GM19438 (cell line): Measurements from ENCODE around the gene ZNF75A.
"Not testable (repeated sequence)": the region's sequence is repeated elsewhere in the genome, so short reads cannot be mapped to it uniquely, and the experiment has no call there.

ENCODE experiments used
- ATAC-seq: cut with Tn5 transposase; IDR thresholded peaks from one replicate; pipeline ENCODE4 v1.9.1; 2021; ENCODE audit warnings: low read depth; ENCODE audit not compliant: unreplicated experiment

The ZNF75A gene

DNA sequence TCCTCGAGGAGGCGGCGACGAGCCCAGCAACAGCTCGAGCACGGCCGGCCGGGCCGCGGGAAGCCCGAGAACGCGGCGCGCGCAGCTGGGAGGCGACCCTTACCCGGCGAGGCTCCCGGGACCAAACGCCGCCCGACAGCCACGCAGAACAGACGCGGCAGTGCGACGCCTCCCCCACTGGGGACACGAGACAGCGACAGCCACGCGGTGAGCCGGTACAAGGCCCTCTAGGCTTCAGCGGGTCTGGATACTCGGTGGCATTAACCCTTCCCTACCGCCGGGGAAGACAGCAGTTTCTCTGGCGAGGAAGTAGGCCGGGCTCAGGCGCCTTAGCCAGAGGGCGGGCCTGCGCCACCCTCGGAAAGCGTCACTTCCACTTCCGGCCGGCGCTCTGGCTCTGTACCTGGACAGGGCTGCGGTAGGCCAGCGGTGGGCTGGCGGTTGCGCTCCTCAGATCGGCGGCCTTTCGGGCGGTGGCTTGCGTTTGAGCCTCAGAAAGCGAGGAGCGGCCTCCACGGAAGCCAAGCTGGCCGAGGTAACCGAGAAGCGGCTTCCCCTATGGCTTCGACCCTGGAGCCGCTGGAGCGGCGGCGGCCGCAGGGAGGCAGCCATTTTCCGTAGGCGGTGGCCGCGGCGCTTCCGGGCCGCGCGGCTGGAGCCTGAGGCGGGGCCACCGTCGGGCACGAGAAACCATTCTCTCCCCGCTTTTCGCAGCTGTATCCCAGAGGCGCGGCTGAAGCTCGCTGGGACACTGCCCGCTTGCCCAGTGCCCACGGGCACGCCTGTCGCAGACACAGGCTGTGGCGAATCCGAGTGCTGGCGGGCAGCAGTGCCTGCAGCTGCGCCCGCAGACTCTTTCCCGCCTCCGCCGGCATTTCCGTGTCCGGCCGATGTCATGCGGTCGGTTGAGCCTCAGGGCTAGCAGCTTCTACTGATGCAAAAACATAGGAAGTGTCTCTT is at the start of gene ZNF75A, which contains the start of gene TIGD7:
Gene ZNF75A, plus strand, starts transcription at position 389 of the 960 bp plus-strand sequence. CDS start 2,932 bp downstream, outside the sequence.
Gene TIGD7, minus strand, starts transcription at position 322 of the 960 bp plus-strand sequence. CDS start 4,816 bp downstream, outside the sequence.
- peak; percentile 93 for ATAC-seq

DNA sequence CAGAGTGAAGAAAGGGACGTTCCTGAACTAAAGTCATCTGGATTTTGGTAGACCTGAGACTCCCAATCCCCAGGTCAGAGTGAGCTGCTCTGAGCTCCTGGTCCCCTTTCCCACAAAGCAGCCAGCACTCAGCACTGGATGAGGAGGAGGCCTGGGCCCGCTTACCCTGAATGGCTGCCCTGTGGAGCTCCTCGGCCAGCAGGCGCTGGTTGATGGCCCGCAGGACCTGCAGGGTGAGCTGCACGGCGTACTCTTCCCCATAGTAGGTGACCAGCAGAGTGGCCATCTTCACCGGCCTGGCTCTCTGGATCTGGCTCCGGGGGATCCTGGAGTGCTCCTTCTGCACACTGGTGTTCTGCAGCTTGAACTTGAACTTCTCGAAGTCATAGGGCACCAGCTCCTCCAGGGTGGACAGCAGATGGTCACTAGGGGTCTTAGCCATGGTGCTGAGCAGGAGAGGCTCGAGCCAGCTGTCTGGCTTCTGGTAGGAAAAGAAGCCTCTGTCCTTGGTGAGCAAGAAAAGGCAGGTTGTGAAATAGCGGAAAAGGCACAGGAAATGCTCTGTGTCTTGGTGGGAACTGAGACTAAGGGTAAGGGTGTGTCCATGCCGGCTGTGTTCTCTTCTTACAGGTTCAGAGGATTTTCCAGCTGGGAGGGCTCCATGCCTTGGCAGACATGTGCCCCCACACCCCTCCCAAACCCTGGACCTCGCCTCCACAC is 49.0 kb upstream of the ZNF75A start, which contains the start of gene MEFV:
Gene MEFV, minus strand, starts transcription at position 488 of the 720 bp plus-strand sequence. Its CDS starts 46 bp downstream, at position 442.
- no peak for ATAC-seq

DNA sequence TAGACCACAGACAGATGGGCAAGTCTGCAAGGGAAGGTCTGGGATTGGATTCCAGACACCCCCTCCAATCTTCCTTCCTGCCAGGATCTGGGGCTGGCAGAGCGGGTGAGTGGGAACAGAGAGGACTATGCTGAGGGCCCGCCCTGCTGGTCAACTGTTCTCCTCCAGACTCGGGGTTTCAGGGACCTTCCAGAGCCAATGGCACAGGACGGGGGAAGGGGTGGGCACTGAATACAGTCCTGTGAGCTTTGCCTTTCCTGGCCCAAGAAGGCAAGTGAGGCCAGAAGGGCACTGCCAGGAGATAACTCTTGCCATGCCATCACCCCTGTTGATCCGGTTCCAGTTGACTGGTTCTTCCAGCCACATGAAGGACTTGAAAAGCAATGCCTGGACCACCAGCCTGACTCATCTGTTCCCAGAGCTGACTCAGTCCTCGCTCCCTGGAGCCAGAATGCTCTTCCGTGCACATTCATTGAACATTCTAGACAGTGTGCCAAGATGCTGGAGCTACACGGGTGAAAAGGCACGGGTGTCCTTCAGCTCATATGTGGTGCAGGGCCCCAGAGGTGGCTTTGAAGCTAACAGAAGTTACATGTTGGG is 48.3 kb upstream of the ZNF75A start:
- no peak for ATAC-seq

DNA sequence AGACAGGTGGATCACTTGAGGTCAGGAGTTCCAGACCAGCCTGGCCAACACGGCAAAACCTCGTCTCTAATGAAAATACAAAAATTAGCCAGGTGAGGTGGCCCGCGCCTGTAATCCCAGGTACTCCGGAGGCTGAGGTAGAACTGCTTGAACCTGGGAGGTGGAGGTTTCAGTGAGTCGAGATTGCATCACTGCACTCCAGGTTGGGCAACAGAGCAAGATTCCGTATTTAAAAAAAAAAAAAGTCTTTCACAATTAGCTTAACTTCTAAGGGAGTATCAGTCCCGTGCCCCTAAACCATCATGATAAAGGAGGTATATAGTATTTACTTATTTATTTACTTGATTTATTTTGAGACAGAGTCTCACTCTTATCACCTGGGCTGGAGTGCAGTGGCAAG is 45.5 kb upstream of the ZNF75A start:
- ATAC-seq = no peak

DNA sequence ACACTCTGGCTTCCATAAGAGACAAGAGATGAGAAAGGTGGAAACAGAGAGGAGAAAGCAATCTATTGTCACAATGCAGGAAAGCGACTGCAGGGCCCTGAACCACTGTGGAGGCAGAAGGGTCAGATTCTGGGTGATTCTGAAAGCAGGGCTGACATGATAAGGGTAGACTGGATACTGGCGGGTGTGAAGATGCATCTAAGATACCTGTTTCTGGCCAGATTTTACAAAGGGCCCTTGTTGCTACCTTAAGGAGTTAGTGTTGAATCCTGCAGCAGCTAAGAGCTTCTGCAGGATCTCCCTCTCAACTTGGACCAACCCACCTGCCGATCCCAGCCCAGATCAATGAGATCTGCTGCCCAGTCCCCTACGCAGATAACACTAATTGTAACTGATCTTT is 42.8 kb upstream of the ZNF75A start:
- no peak for ATAC-seq

DNA sequence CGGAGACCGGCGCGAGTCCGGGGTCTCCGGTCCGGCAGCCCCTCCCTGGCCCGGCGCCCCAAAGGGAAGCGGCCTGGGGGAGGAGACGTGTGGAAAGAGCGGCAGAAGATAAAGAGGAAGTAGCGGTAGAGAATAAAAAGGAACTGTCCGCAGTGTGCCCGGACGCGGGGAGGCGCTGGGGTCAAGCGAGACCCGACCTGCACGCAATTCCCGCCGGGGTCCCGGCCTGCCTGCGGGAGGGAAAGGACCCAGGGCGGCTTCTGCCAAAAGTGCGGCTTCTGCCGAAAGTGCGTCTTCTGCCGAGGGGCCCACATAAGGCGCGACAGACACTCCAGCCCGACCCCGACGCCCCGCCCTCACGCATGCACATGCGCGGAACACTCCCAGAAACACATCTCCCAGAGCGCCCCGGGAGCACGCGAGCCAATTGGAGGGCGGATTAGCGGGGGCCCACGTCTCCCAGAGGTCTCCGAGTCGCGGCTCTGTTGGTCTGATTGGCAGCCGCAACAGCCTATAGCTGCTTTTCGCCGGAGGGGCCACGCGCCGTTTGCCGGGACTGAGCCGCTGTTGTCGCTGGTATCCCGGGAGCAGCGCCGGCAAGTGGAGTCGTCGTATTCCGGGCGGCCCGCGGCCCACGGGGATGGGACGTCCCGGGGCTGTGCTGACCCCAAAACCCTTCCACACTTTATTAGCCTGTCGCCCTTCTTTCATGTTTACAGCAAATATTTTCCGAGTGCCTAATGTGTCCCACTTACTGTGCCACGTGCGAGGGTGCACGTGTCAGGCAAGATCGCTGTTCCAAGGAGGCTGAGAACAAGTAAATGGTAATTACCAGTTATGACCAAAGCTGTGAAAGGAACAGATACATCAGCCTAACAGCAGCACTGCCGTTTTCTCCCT is 40.9 kb upstream of the ZNF75A start:
- peak; percentile 85 for ATAC-seq

DNA sequence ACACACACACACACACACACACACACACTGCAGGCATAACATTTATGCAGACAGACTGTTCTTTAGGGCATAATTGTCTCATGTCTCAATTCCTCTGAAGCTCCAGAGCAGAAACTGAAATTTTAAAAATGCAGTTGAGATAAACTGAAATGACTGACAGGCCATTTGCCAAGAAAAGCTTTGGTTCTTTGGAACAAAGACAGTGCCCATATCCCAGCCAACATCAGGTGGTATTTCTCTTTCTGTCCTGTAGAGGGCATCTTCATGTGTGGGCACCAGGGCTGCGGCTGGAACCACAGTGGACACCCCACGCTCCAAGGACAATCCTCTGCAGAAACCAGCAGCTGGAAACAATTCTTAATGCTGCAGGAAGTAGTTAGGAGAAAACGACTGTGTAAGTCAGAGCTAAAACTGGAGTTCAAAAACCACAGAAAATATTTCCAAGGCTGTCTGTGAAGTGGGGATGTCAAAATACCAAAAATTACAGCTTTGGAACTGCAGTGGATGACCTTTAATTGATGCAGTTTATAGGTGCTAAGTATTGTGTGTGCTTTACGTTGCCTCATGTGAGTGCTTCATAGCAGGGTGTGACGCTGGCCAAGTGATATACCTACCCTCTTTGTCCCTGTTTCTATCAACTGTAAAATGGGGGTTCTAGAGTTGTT is 38.3 kb upstream of the ZNF75A start:
- no peak for ATAC-seq

DNA sequence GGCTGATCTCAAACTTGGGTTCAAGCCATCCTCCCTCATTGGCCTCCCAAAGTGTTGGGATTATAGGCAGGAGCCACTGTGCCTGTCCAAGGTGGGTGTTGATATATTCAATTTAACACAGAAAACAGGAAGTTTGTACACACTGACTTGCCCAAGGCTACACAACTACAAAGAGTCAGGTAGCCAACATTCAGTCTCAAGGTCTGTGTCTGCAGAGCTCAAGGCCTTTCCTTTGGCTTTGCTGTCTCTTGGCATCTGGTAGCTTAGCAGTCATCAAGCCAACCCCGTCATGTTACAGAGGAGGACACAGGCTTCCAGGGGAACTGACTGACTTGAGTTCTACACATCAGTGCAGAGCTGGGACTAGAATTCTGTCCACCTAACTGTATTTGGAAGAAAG is 37.0 kb upstream of the ZNF75A start:
- no peak for ATAC-seq

DNA sequence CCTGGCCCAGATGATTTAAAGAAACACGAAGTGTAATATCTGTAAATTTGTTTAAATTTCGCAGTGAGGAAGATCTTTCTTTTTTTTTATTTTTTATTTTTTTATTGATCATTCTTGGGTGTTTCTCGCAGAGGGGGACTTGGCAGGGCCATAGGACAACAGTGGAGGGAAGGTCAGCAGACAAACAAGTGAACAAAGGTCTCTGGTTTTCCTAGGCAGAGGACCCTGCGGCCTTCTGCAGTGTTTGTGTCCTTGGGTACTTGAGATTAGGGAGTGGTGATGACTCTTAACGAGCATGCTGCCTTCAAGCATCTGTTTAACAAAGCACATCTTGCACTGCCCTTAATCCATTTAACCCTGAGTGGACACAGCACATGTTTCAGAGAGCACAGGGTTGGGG is 34.6 kb upstream of the ZNF75A start:
- ATAC-seq = not testable (repeated sequence)

DNA sequence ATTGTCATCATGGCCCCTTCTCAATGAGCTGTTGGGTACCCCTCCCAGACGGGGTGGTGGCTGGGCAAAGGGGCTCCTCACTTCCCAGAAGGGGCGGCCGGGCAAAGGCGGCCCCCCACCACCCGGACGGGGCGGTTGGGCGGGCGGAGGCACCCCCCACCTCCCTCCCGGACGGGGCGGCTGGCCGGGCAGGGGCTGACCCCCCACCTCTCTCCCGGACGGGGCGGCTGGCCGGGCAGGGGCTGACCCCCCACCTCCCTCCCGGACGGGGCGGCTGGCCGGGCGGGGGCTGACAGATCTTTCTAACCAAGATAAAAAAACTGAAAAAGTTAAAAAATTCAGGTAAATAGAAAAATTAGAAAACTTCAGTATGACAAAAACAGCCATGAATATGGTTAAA is 34.0 kb upstream of the ZNF75A start:
- ATAC-seq = not testable (repeated sequence)

DNA sequence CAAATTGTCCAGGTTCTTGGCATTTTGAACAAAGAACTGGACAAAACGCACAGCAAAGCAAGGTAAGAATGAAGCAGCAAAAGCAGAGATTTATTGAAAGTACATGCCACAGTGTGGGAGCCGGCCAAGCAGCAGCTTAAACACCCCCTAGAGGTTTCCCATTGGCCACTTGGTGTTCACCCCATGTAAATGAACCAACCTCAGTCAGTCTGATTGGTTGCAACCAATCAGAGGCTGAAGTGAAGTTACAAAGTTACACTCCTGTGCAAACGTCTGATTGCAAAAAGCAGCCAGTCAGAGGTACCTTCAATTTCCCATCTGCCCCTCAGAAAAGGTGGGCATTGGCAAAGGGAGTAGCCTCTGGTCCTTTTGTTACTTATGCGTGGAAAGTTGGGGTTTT is 30.8 kb upstream of the ZNF75A start:
- no peak for ATAC-seq

DNA sequence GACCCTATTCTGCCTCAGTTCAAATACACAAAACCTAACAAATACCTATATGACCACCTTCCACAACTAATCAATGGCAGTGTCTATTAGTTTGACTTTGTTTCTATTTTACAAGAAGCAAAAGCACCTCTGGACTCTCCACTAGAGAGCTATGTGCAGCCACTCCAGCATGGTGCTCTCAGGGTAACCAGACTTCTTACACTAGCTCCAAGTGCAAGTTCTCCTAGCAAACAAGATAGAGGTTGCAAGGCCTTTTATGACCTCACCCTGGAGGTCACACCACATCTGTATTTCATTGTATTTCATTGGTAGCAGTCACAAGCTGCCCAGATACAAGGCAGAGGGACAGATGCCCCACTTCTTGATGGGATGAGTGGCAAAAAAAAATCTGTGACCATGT is 30.4 kb upstream of the ZNF75A start:
- no peak for ATAC-seq

DNA sequence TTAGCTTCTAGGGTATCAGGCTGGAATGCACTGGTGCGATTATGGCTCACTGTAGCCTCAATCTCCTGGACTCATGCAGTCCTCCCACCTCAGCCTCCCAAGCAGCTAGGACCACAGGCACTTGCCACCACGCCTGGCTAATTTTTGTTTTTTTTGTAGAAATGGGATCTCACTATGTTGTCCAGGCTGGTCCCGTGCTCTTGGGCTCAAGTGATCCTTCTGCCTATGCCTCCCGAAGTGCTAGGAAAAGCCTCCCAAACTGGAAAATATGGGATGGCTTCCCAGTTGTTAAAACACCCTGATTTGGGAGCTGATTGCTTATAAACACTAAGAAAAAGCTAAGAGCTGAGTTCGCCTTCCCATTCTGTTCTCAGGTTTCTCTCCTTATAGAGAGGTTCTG is 28.6 kb upstream of the ZNF75A start:
- ATAC-seq = no peak

DNA sequence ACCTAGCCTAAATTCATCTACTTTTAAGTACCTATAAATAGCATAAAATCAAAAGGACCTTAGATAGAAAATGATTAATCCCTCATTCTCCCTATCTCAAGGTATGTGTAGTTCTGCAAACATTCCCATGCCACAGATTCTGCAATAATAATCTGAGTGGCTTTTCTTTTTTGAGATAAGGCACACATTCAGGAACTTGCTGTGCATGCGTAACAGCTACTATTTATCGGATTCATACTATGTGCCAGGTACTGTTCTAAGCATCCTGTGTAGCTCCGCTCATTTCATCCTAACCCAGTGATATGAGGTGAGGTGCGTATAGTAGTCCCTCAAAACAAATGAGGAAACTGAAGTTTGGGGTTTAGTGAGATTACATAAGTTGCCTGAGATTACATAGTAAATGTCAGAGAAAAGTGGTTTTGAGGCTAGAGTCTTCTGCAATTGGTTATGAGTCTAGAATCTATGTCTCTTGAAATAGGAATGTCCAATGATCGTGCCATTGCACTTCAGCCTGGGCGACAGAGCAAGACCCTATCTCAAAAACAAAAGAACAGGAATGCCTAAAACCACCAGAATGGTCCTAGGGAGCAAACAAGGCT is 24.0 kb upstream of the ZNF75A start:
- ATAC-seq = no peak

DNA sequence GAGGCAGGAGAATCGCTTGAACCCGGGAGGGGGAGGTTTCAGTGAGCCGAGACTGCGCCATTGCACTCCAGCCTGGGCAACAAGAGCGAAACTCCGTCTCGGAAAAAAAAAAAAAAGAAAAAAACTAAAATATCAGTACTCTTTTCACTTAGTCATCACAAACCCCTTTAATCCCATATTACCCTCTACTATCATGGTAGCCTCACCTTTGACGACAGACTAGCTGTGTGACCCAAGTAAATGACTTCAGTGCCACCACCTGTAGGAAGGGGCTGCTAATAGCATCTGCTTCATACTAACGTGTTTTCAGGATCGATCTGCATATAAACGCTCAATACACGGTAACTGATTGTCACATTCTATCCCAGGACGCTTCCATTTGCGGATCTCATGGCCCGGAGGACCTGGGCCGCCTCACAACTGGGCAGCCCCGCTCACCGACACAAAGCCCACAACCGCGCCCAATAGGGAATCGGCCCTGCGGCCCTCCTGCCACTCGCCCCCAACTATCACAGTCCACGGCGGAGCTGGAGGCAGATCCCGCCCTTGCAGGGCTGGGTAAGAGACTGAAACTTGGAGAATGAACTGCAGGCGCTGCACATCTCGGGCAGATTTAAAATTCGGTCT is 23.1 kb upstream of the ZNF75A start:
- peak; percentile 21 for ATAC-seq

DNA sequence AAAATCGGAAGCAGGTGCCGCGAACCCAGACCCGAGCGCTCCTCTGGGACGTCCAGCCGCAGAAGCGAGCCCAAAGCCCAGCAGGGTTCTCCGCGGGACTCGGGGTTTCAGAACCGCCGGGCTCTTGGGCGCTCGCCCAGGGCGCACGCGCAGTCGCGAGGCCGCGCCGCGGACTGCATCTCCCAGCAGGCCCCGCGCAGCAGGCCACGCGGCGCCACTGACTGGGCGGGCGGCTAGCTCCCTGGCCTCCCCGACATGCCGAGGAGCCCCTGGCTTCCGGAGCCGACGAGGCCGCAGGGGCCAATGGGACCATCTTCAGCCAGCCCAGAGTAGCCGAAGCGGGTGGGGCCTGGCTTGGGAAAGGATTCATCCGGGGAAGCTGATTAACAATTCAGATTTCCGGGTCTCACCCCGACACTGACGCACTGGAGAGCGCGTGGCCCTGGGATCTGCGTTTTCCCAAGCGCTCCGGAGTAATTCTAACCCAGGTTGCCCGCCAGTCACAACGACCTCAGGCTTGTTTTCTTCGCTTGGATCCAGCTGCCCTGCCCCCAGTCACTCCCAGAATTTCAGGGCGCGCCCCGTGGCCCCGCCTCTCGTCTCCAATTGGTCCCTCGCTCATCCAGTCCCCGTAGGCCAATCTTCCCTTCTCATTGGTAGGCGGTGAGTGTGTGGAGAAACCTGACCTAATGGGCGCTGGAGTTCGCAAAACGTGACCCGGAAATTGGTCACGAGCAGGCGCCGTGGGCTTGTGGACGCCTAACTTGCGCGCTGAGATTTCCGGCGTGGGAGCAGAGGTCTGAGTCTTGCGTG is 22.4 kb upstream of the ZNF75A start, which contains the start of gene ZNF263:
Gene ZNF263, plus strand, starts transcription at position 762 of the 813 bp plus-strand sequence. CDS start 328 bp downstream, outside the sequence.
- peak; percentile 76 for ATAC-seq
